Measurements from ENCODE around the gene SHROOM1.

- TF ChIP-seq, protein P1, sequence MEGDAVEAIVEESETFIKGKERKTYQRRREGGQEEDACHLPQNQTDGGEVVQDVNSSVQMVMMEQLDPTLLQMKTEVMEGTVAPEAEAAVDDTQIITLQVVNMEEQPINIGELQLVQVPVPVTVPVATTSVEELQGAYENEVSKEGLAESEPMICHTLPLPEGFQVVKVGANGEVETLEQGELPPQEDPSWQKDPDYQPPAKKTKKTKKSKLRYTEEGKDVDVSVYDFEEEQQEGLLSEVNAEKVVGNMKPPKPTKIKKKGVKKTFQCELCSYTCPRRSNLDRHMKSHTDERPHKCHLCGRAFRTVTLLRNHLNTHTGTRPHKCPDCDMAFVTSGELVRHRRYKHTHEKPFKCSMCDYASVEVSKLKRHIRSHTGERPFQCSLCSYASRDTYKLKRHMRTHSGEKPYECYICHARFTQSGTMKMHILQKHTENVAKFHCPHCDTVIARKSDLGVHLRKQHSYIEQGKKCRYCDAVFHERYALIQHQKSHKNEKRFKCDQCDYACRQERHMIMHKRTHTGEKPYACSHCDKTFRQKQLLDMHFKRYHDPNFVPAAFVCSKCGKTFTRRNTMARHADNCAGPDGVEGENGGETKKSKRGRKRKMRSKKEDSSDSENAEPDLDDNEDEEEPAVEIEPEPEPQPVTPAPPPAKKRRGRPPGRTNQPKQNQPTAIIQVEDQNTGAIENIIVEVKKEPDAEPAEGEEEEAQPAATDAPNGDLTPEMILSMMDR (IDR thresholded peaks at IDR 0.05) = no peak
- no peak for TF ChIP-seq POLR2A (IDR thresholded peaks at IDR 0.05)
- no peak for TF ChIP-seq POLR2AphosphoS5 (IDR thresholded peaks at IDR 0.05)
- no peak for TF ChIP-seq EP300 (IDR thresholded peaks at IDR 0.05)
Observed at GRCh38 chr5:132868754-132869153, 38.3 kb upstream of the SHROOM1 start.
